HepG2 (cell line): ENCODE data around the gene LYPLA2. TPM values are rescaled to one million over a fixed set of nuclear protein-coding genes. Genes with fewer than 3 reads are reported as not detected.
A peak's percentile ranks its signal among the peaks of the same experiment; 100 is the strongest.

Source experiments
- FOXA3 ChIP-seq: IDR thresholded peaks from 2 replicates; pipeline ENCODE4 v1.6.1; 2016; ENCODE audit warnings: missing genetic modification reagents, missing compliant biosample characterization
- HHEX ChIP-seq: IDR thresholded peaks from 2 replicates; pipeline ENCODE4 v1.6.1; 2016; ENCODE audit warnings: control low read depth
- IKZF4 ChIP-seq: sonication (generic); formaldehyde crosslinking; IDR thresholded peaks from 2 replicates; pipeline ENCODE4 v1.5.1; 2020; ENCODE audit warnings: borderline replicate concordance, mild to moderate bottlenecking, low read depth, missing genetic modification reagents; ENCODE audit errors: not compliant biosample characterization
- IRF9 ChIP-seq: sonication (generic); formaldehyde crosslinking; IDR thresholded peaks from 2 replicates; pipeline ENCODE4 v1.8.0; 2022; ENCODE audit warnings: missing genetic modification reagents, mild to moderate bottlenecking, borderline replicate concordance
- ONECUT2 ChIP-seq: sonication (generic); formaldehyde crosslinking; IDR thresholded peaks from 2 replicates; pipeline ENCODE4 v1.4.0; 2020; ENCODE audit warnings: missing genetic modification reagents
- POLR2G ChIP-seq: fragments of 200-400 bp; formaldehyde crosslinking; IDR thresholded peaks from 2 replicates; pipeline ENCODE4 v1.6.1; 2018; ENCODE audit warnings: mild to moderate bottlenecking, low read depth, low read length, moderate library complexity
- SNAI1 ChIP-seq: sonication (generic); formaldehyde crosslinking; IDR thresholded peaks from 2 replicates; pipeline ENCODE4 v1.5.0; 2020; ENCODE audit warnings: mild to moderate bottlenecking, missing genetic modification reagents, borderline replicate concordance
- SOX13 ChIP-seq, 3 experiments: fragments of 450-650 bp in 1 of 3; sonication (generic) in 1 of 3; formaldehyde crosslinking in 1 of 3; IDR thresholded peaks in 2 of 3; conservative IDR thresholded peaks in 1 of 3; 2 replicates each; pipeline versions ENCODE4 v1.5.0 to v1.6.1; 2016 to 2020; ENCODE audit warnings: antibody characterized with exemption in 1 of 3, mild to moderate bottlenecking in 1 of 3, missing compliant biosample characterization in 1 of 3, missing genetic modification reagents in 1 of 3, moderate library complexity in 1 of 3
- SP1 ChIP-seq, 2 experiments: fragments of 450-650 bp in 1 of 2; sonication (generic) in 1 of 2; formaldehyde crosslinking in 1 of 2; IDR thresholded peaks; 2 replicates each; pipeline versions ENCODE4 v1.4.0 to v1.6.1; 2016 to 2020; ENCODE audit warnings: missing genetic modification reagents in 1 of 2
- YEATS4 ChIP-seq: sonication (generic); formaldehyde crosslinking; IDR thresholded peaks from 2 replicates; pipeline ENCODE4 v1.4.0; 2020; ENCODE audit warnings: missing genetic modification reagents, borderline replicate concordance
- ZFAT ChIP-seq: sonication (generic); formaldehyde crosslinking; conservative IDR thresholded peaks from 2 replicates; pipeline ENCODE4 v1.8.1; 2023; ENCODE audit warnings: missing genetic modification reagents, inconsistent platforms
- ZIK1 ChIP-seq: sonication (generic); formaldehyde crosslinking; IDR thresholded peaks from 2 replicates; pipeline ENCODE4 v1.5.0; 2020; ENCODE audit warnings: mild to moderate bottlenecking, low read depth, missing genetic modification reagents, borderline replicate concordance
- ZNF546 ChIP-seq: sonication (generic); formaldehyde crosslinking; conservative IDR thresholded peaks from 2 replicates; pipeline ENCODE4 v1.8.1; 2023; ENCODE audit warnings: mild to moderate bottlenecking, missing genetic modification reagents
- ZNF552 ChIP-seq: sonication (generic); formaldehyde crosslinking; IDR thresholded peaks from 2 replicates; pipeline ENCODE4 v1.9.0; 2022; ENCODE audit warnings: missing genetic modification reagents, mild to moderate bottlenecking, borderline replicate concordance
- ZNF7 ChIP-seq: IDR thresholded peaks from 2 replicates; pipeline ENCODE4 v1.6.1; 2016; ENCODE audit warnings: missing biosample characterization, missing genetic modification reagents
- ZNF768 ChIP-seq: sonication (generic); formaldehyde crosslinking; IDR thresholded peaks from 2 replicates; pipeline ENCODE4 v1.4.0; 2020; ENCODE audit warnings: missing genetic modification reagents
- polyA plus RNA-seq, 8 experiments: library from polyadenylated mRNA; depleted of rRNA in 3 of 8; stranded (reverse) in 7 of 8; unstranded in 1 of 8; fragments of >200 nt; fragmentation: Illumina TruSeq in 4 of 8; extraction: Trizol in 4 of 8; gene quantifications; 2 replicates each; pipeline versions ENCODE4 v1.2.1 to v1.2.3, GENCODE V29; 2011 to 2016; ENCODE audit warnings: low read depth in 4 of 8, missing spikeins in 1 of 8, mixed read lengths in 1 of 8; ENCODE audit not compliant: insufficient read depth in 1 of 8
- total RNA-seq, 5 experiments: library from RNA; depleted of rRNA; stranded (reverse); fragments of >200 nt; fragmentation: Illumina TruSeq; extraction: Trizol; gene quantifications; 2 replicates each; pipeline ENCODE4 v1.2.3, GENCODE V29; 2016; ENCODE audit warnings: low read depth in 1 of 5
- TF ChIP-seq, protein P1 (sequence below), 2 experiments: IDR thresholded peaks; 2 replicates each; pipeline ENCODE4 v1.6.1; 2011 to 2012; ENCODE audit warnings: low read length in 2 of 2, borderline replicate concordance in 1 of 2, low read depth in 1 of 2, mild to moderate bottlenecking in 1 of 2, moderate library complexity in 1 of 2
- TF ChIP-seq, protein P2 (sequence below), 2 experiments: sonication (generic) in 1 of 2; formaldehyde crosslinking in 1 of 2; IDR thresholded peaks; 2 replicates each; pipeline versions ENCODE4 v1.4.0 to v1.6.1; 2018 to 2020; ENCODE audit warnings: missing genetic modification reagents in 2 of 2, borderline replicate concordance in 1 of 2, low read depth in 1 of 2, mild to moderate bottlenecking in 1 of 2, missing biosample characterization in 1 of 2
- TF ChIP-seq, protein P3 (sequence below): sonication (generic); formaldehyde crosslinking; IDR thresholded peaks from 2 replicates; pipeline ENCODE4 v1.5.0; 2020; ENCODE audit warnings: missing genetic modification reagents, mild to moderate bottlenecking, borderline replicate concordance

LYPLA2 gene
- total and polyA plus RNA-seq, 2 of the 13 experiments (the other 11 are each of a cell fraction or from before 2014, with no cell fraction given) = 72.1 to 73.2 TPM

- TF ChIP-seq IKZF4 = peak; percentile 63
- TF ChIP-seq YEATS4 (CRISPR knock-in tag) = peak; percentile 55; the same call in 1 of the 2 replicates
- peak; percentile 54; the same call in 1 of the 2 replicates for TF ChIP-seq ZNF768 (CRISPR knock-in tag)
- peak; percentile 8; the same call in 1 of the 2 replicates for TF ChIP-seq FOXA3
- no peak for TF ChIP-seq ZNF7 (CRISPR knock-in tag)
- peak; percentile 75; the same call in 1 of the 2 replicates for TF ChIP-seq SNAI1 (CRISPR knock-in tag)
- peak; percentile 92 for TF ChIP-seq POLR2G
- TF ChIP-seq ZFAT (CRISPR knock-in tag) = no peak
- TF ChIP-seq ONECUT2 = 0 out of 2 replicates have a peak, but pooled peaks have one; percentile 5
- TF ChIP-seq, protein P1, sequence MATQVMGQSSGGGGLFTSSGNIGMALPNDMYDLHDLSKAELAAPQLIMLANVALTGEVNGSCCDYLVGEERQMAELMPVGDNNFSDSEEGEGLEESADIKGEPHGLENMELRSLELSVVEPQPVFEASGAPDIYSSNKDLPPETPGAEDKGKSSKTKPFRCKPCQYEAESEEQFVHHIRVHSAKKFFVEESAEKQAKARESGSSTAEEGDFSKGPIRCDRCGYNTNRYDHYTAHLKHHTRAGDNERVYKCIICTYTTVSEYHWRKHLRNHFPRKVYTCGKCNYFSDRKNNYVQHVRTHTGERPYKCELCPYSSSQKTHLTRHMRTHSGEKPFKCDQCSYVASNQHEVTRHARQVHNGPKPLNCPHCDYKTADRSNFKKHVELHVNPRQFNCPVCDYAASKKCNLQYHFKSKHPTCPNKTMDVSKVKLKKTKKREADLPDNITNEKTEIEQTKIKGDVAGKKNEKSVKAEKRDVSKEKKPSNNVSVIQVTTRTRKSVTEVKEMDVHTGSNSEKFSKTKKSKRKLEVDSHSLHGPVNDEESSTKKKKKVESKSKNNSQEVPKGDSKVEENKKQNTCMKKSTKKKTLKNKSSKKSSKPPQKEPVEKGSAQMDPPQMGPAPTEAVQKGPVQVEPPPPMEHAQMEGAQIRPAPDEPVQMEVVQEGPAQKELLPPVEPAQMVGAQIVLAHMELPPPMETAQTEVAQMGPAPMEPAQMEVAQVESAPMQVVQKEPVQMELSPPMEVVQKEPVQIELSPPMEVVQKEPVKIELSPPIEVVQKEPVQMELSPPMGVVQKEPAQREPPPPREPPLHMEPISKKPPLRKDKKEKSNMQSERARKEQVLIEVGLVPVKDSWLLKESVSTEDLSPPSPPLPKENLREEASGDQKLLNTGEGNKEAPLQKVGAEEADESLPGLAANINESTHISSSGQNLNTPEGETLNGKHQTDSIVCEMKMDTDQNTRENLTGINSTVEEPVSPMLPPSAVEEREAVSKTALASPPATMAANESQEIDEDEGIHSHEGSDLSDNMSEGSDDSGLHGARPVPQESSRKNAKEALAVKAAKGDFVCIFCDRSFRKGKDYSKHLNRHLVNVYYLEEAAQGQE (IDR thresholded peaks at IDR 0.05; ENCODE audit: borderline replicate concordance in 1 of 2, low read depth in 1 of 2, low read length in 2 of 2) = no peak
- peak; percentile 50; the same call in 1 of the 2 replicates for TF ChIP-seq ZNF552 (CRISPR knock-in tag)
- TF ChIP-seq, protein P2, sequence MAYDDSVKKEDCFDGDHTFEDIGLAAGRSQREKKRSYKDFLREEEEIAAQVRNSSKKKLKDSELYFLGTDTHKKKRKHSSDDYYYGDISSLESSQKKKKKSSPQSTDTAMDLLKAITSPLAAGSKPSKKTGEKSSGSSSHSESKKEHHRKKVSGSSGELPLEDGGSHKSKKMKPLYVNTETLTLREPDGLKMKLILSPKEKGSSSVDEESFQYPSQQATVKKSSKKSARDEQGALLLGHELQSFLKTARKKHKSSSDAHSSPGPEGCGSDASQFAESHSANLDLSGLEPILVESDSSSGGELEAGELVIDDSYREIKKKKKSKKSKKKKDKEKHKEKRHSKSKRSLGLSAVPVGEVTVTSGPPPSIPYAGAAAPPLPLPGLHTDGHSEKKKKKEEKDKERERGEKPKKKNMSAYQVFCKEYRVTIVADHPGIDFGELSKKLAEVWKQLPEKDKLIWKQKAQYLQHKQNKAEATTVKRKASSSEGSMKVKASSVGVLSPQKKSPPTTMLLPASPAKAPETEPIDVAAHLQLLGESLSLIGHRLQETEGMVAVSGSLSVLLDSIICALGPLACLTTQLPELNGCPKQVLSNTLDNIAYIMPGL (CRISPR knock-in tag; IDR thresholded peaks at IDR 0.05; ENCODE audit: borderline replicate concordance in 1 of 2, low read depth in 1 of 2) = peak; percentile 68 to 73
- TF ChIP-seq SOX13 (IDR thresholded peaks at IDR 0.05) = 0 out of 2 replicates have a peak, but pooled peaks have one; percentile 10
- TF ChIP-seq SOX13 (CRISPR knock-in tag; conservative IDR thresholded peaks at IDR 0.05 in 1 of 2, IDR thresholded peaks at IDR 0.05 in 1 of 2) = 0 out of 4 replicates have a peak, but pooled peaks of 1 of the 2 experiments have one; percentile 20
- TF ChIP-seq ZIK1 (CRISPR knock-in tag) = peak; percentile 55; the same call in 1 of the 2 replicates
- peak; percentile 78; the same call in 1 of the 2 replicates for TF ChIP-seq IRF9 (CRISPR knock-in tag)
- TF ChIP-seq, protein P3, sequence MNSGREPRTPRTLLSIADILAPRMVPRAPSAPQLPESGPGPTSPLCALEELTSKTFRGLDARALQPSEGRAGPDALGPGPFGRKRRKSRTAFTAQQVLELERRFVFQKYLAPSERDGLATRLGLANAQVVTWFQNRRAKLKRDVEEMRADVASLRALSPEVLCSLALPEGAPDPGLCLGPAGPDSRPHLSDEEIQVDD = peak; percentile 86
- TF ChIP-seq SP1 (IDR thresholded peaks at IDR 0.05) = no peak
- TF ChIP-seq SP1 (CRISPR knock-in tag; IDR thresholded peaks at IDR 0.05) = peak; percentile 14
- TF ChIP-seq HHEX (CRISPR knock-in tag) = no peak
- peak; percentile 87; the same call in 1 of the 2 replicates for TF ChIP-seq ZNF546 (CRISPR knock-in tag)
Observed at GRCh38 chr1:23777979-23778814, 12.7 kb upstream of the LYPLA2 start, which contains the start of gene PITHD1 (continued).
